PC-9 (cell line): Measurements from ENCODE around the gene WDR93.

Experiments
- CTCF ChIP-seq: fragments of 200-600 bp; sonication (generic); conservative IDR thresholded peaks from 2 replicates; pipeline ENCODE4 v1.6.1; 2017; ENCODE audit warnings: mixed run types, antibody characterized with exemption, mild to moderate bottlenecking, moderate library complexity
- EZH2 ChIP-seq: fragments of 200-600 bp; sonication (generic); IDR thresholded peaks from 2 replicates; pipeline ENCODE4 v1.8.0; 2017; ENCODE audit warnings: antibody characterized with exemption, low read depth

DNA sequence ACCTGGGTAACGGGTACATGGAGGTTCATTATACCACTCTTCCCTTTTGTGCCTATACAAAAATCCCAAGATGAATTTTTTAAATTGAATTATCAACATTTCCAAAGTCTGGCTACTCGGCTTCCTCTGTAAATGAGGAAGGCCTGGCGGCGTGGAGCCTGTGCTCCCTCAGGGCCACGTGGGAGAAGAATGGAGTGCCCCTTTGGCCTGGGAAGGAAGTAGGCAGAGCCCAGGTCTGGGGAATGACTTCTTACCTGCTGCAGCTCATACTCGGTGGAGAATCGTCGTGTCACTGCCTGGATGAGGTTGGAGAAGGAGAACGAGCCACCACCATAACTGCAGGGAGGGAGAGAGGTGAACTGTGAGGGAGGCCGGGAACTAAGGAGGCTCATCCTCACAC lies 99.6 kb downstream of the WDR93 start:
- TF ChIP-seq EZH2: no peak
- no peak for TF ChIP-seq CTCF
